ENCODE measurements around the gene SNORC.

Gene SNORC

GRCh38 chr2:232927793-232928550 is 57.9 kb downstream of the SNORC start:
- no peak for TF ChIP-seq CTCF (IDR thresholded peaks at IDR 0.05; ENCODE audit: insufficient read depth, low read length, poor library complexity, severe bottlenecking)
- H3K27me3 ChIP-seq (replicated peaks; ENCODE audit: control insufficient read depth, insufficient read depth, low read length), result peaks cover 2% of the 10 kb centered on the region
- H3K4me3 ChIP-seq (replicated peaks; ENCODE audit: low read depth, low read length), result no peak overlapping the region; the same call in 1 of the 2 replicates
- DNase-seq (ENCODE audit: extremely low read depth, insufficient read length), result no peak
- no peaks in the 10 kb centered on the region for H3K36me3 ChIP-seq (ENCODE audit: control insufficient read depth, insufficient read depth, low read length)

Measured in GM06990 (cell line).